Measurements from ENCODE around the gene OSBPL7.

OSBPL7 gene

GRCh38 chr17:47760409-47761140 lies 61.0 kb downstream of the OSBPL7 start:
- no peak for DNase-seq

- DNase-seq: no peak
Measured at GRCh38 chr17:47757386-47757785, 64.2 kb downstream of the OSBPL7 start.
